GM19351 (cell line): Measurements from ENCODE around the gene ANTXRL.
"Not testable (repeated sequence)": the region's sequence is repeated elsewhere in the genome, so short reads cannot be mapped to it uniquely, and the experiment has no call there.

Experiments
- ATAC-seq: cut with Tn5 transposase; IDR thresholded peaks from one replicate; pipeline ENCODE4 v1.9.1; 2021; ENCODE audit warnings: mild to moderate bottlenecking, moderate library complexity; ENCODE audit not compliant: unreplicated experiment

The ANTXRL gene

DNA sequence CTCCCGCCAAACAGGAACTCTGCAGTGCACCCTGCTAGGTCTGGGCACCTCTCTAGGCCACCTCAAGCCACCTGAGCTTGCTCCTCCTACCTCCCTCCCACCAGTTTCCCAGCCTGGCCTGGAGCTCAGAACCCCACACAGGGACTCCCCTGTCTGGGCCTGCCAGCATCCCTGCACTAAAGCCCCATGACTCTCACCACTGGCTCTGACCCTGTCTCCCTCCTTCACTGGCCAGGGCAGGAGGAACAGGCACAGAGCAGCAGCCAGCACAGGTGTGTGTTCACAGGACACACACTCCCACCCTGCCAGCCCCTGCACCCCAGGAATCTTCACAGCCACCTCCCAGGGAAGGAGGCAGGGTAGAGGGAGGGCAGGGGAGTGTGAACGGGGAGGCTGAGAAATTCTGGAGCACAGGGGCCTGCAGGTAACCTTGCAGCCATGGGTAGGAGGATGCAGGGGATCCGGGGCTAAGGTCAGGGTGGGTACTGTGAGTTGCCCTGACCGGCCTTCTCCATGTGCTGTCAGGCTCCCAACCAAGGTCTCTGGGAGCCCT lies 13.9 kb upstream of the ANTXRL start:
- ATAC-seq = no peak

DNA sequence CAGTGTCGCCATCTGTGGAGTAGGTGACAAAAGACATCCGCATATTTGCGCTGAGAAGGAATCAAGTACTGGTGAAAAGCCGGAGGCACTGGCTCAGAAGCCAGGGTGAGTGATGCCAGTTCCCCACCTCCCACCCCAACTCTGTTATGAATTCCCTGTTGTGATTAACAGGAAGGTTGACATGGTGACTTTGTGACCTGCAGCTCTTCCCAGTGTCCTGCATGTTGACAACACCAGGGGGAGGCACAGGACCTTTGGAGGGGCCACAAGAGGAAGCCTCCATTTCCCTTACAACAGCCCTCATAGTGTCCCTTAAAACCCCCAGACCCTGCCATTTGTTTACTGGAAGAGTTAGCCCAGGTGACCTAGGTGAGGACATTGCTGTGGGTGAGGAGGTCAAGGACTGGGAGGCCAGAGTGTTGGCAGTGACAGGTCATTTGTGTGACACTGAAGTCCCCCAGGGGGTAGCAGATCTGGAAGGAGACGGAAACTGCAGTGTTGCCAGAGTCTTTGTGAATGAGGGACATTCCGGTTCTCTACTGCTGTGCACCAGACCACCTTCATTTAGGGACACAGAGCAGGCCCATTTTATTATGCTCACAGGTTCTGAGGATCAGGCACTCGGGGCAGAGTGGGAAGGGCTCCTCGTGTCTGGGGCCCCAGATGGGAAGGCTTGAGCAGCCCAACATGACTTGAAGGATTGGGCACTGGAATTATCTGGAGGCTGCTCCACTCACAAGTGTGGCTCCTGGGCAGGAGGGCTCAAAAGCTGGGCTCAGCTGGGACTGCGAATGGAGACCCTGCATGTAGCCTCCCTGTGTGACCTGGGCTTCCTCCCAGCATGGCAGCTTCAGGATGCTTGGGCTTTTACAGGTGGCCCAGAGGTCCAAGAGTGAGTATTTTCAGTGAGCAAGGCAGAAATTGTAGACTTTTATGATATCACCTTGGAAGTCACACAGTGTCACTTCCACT lies 13.0 kb upstream of the ANTXRL start:
- no peak for ATAC-seq

DNA sequence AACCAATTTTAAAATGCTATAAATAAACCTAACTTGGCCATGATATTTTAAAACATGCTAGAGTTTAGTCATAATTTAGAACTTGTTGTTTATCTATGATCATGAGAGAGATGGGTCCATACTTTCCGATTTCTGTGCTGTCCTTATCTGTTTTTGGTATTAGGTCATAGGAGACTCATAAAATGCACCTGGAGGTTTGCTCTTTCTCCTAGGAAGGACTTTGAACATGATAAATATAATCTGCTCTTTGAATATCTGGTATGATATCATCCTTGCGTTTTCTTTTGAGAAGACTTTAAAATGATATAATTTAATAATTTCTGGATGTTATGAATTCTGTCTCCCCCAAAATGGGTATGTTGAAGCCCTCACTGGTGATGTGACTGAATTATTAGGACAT lies 9.0 kb upstream of the ANTXRL start:
- no peak for ATAC-seq

DNA sequence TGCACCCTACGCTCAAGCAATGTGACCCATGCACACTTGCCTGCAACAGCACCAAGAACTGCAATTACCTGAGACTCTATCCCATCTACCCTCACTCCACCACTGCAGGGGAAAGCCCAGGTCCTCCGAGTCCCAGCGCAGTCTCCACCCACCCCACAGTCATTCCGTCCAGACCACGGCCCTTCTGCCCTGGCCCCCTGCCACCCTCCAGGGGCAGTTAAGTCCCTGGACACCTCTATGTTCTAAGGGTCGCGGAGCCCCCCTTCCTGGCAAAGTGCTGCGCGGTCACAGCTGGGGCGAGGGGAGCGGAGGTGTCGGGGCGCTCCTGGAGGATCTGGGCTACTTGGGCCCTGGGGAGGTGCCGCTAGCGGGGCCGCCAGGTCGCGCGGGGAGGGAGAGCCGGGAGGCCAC lies 4.4 kb upstream of the ANTXRL start:
- not testable (repeated sequence) for ATAC-seq

DNA sequence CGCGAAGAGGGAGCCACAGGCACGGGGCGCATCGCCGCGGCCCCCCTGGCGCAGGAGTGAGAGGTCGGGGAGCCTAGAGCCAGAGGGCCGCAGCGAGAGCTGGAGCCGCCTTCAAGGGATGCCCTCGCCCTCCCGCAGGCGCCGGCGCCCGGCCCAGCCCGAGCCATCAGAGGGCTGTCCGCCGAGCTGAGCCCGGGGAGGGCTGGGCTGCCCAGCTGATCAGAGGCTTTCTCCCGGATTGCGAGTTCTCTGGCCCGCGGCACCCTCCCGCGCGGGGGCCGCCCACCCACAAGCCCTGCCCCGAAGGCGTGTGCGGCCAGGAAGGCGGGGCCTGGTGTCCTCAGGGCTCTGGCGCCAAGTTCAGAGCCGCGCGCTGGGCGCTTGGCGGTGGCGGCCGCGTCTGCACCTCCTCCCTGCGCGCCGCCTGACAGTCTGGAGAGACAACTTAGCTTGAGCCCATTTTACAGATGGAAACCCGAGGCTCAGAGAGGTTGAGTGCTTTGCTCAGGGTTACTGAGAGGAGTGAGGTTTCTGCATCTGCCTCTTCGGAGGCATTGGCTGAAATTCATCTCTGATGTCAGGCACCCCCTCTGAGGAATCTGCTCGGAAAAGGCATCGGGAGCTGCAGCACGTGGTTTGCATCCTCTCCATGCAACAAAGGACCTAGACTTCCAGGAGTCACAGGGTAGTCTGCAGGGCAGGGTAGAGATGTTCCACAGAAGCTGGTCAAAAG lies 3.8 kb upstream of the ANTXRL start:
- ATAC-seq = peak; percentile 38

DNA sequence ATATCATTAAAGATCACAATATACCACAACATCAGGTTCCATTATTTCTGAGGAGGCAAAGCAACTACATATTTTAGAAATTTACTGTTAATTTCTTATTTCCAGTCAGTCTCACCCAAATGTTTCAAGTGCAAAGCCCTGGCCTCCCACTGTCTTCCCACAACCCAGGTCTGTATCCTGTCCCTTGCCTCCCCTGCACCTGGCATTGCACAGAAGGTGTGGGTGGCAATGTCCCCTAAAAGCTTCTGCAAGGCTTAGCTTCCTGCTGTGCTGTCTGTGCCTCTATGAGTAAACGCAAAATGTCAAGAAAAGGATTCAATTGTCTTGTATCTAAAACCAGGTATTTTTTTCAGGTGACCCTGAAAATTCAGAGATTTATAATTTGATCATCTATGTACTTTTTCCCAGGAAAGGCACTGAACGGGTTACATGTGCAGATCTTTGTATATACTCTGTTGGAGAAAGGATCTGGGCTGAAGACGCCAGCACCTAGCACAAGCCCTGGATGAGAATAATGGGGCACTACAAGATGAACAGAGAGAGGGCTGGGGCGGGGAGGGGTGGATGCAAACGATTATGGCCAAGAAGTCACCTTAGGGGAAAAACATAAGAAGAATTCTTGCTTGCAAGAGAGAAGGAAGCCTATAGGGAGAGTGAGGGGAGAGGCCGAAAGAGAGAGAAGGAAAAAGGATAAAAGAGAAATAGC lies 3.1 kb upstream of the ANTXRL start:
- ATAC-seq = no peak

DNA sequence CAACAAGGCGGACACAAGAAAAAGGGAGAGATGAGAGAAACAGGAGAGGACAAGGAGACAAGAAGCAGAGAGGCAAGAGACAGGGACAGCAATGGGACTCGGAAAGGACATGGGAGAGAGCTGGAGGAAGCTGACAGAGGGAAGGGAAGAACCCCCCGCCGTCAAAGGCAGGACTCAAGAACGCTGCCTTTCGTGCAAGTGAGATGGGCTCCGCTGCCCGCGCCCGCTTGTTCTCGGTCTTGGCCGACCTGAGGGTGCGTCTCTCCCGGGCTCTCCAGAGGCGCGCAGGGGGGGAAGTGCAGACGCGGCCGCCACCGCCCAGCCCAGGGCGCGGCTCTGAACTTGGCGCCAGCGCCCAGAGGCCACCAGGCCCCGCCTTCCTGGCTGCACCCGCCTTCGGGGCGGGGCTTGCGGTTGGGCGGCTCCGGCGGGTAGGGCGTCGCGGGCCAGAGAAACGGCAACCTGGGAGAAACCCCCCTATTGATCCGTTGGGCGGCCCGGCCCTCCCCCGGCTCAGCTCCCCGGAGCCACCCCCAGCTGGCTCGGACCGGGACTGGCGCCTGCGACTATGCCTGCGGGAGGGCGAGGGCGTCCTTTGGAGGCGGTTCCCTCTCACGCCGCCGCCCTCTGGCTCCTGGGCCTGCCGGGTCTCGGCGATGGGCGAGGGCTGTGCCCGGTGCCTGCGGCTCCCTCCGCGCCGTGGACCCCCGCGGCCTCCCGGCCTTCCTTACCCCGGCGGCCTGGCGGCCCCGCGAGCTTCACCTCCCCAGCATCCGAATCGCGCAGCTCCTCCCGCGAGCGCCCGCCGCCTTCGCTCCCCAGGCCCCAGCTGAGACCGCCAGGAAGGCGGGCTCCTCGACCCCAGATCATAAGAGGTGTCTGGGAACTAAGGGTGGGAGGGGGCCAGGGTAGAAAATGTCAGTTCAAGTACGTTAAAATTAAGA lies 2.2 kb upstream of the ANTXRL start:
- peak; percentile 91 for ATAC-seq

DNA sequence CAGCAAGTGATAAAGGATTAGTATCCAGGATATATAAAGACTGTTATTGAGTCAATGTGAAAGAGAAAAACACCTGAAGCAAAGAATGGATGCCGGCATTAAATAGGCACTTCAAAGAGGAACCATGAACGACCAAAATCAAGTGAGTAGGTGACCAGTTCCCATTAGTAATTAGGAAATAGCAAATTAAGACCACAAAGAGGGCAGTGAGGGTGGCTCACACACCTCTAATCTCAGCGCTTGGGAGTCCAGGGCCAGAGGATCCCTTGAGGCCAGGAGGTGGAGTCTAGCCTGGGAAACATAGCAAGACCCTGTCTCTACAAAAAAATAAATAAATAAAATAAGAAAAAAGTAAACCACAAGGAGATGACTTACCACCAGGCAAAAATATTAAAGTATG lies 1.5 kb upstream of the ANTXRL start:
- no peak for ATAC-seq

DNA sequence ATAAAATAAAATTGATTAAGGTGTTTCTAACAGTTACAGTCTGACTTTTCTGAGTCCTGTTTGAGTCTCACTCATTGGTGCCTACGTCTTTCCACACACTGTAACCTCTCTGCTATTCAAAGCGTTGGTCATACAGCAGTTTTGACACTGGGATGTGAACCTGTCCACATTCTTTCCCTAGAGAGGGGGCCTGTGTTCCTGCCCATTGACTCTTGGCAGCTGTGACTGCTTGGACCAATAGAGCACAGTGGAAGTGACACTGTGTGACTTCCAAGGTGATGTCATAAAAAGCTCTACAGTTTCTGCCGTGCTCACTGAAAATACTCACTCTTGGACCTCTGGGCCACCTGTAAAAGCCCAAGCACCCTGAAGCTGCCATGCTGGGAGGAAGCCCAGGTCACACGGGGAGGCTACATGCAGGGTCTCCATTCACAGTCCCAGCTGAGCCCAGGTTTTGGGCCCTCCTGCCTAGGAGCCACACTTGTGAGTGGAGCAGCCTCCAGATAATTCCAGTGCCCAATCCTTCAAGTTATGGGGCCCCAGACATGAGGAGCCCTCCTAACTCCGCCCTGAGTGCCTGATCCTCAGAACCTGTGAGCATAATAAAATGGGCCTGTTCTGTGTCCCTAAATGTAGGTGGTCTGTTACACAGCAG lies 704 bp upstream of the ANTXRL start:
- no peak for ATAC-seq

DNA sequence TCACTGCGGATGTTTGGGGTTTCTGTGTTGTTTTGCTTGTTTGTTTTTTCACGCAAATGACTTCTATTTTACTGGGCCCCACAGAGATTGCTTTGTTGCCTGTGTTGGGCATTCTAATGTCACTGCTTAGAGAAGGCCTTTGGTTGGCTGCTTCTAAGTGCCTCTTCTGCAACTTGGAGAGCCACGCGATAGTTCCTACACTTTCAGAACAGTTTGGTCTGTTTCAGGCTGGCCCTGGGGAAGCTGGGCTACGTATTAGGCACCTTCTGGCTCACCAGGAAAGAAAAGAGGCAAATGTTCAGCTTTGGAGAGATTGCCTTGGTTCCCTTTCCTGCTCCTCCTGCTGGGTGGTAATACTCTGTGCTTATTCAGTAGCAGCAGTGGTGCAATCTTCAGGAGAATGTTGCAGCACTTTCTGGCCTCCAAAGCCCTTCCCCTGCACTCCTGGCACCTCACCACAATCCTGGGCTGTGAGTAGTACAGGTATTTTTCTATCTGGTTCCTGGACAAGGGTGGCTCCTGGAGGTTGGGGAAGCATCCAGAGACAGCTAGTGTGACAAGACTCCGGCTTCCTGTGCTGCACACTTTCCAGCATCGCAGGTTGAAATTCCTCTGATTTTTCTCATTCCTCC lies 1.2 kb downstream of the ANTXRL start:
- ATAC-seq = no peak

DNA sequence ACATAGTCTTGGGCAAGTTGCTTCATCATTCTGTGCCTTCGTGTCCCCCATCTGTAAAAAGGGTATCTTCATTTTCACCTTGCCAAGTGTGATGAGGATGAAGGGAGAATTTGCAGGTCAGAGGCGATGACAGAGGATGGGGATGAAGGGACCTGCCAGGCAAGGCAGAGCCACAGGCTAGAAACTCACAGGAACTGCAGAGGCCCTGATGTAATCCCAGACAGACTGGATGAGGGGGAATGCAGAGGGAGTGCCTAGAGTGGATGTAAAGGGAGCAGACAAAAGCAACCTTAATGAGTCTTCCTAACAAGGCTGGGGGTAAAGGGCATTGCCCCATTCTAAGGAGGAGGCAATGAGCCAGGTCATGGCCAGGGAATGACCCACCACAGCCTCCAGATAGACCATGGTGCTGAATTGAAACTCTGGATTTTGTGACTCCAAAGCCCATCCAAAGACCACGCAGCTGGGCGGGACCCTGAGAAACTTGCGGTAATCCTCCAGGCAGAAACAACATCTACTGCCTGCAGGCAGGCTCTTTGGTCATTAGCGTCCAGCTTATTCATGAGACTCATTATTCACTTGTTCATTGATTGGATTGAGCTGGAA lies 1.9 kb downstream of the ANTXRL start:
- no peak for ATAC-seq

DNA sequence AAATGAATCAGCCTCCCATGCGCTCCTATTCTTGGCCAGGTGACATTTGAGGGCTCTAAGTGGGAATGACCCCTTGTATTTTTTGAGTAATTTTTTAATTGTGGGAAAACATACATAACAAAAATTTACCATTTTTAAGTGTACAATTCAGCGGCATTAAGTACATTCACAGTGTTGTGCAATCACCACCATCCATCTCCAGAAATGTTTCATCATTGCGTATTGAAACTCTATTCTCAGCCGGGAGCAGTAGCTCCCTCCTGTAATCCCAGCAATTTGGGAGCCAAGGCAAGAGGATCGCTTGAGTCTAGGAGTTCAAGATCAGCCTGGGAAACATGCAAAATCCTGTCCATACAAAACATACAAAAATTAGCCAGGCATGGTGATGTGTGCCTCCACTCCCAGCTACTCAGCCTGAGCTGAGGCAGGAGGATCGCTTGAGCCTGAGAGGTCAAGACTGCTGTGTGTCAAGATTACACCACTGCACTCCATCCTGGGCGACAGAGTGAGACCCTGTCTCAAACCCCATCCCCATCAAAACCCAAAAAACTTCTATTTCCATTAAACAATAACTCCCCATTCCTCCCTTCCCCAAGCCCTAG lies 2.5 kb downstream of the ANTXRL start:
- no peak for ATAC-seq

DNA sequence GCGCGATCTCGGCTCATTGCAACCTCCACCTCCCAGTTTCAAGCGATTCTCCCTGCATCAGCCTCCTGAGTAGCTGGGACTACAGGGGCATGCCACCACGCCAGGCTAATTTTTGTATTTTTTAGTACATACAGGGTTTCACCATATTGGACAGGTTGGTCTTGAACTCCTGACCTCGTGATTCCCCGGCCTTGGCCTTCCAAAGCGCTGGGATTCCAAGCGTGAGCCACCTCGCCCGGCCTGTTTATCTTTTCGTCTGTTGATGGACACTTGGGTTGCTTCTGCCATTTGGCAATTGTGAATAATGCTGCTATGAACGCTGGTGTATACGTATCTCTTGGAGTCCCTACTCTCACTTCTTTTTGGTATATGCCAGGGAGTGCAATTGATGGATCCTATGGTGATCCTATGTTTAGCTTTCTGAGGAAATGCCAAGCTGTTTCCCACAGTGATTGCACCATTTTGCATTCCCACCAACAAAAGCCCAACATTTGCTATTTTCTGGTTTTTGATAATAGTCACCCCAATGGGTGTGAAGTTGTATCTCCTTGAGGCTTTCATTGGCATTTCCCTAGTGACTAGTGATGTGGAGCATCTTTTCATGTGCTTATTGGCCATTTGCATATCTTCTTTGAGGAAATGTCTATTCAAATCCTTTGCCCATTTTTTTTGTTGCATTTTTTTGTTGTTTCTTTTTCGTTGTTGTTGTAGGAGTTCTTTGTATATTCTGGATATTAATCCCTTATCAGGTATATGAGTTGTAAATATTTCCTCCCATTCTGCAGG lies 3.5 kb downstream of the ANTXRL start:
- no peak for ATAC-seq

DNA sequence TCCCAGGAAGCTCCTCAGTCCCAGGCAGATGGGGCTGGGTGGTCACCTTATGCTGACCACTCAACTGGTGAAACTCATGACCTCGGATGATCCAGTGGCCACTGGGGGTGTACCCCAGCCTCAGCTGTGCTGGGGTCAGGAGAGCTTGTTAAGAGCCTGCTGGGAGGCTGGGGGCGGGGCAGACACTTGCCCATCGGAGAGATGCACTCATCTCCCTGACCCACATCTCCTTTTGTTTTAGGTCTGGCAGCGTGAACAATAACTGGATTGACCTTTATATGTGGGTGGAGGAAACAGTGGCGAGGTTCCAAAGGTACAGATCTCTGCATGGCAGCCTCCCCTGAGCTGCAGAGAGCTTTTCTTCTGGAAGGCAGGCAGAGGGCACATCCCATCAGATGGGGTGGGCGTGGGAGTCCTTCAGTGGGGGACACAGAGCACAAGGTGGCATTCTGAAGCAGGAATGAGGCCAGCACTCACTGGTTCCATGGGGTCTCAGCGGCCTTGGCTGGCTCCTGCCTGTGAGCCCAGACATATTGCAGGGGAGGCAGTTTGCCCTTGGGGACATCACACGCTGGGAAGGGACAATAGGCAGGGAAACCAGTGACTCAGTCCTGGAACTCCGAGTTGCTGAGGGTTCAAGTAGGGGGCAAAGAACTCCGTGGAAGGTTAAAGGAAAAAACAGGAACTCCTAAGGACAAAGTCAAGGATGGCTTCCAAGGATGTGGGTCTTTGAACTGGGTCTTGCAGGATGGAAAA lies 5.2 kb downstream of the ANTXRL start:
- ATAC-seq = no peak

DNA sequence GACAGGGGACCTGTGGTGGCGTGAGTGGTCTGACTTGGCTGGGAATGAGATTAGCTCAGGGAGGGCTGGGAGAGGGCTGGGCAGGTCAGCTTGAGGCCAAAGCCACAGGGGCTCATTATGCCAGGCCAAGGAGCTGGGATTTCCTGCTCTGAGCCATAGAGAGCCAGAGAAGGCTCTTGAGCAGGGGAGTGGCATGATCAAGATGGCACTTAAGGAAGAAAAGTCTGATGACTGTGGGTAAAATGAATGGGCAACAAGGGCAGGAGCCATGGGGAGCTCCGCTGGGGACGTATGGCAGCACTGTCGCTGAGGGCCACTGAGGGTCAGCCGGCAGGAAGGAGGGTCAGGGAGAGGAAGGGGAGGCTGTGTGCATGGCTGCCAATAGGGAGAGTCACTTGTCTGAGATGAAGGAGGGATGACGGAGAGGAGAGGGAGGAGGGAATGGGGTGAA lies 5.8 kb downstream of the ANTXRL start:
- no peak for ATAC-seq

DNA sequence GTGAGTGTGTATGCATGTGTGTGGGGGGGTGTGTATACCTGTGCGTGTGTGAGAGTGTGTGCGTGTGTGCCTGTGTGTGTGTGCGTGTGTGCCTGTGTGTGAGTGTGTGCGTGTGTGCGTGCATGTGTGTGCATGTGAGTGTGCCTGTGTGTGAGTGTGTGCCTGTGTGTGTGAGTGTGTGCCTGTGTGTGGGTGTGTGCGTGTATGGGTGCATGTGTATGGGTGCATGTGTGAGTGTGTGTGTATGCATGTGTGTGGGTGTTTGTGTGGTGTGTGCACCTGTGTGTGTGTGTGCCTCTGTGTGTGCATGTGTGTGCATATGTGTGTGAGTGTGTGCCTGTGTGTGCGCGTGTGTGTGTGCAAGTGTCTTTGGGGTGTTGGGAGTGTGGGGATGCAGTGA lies 6.4 kb downstream of the ANTXRL start:
- no peak for ATAC-seq
